ENCODE results near the gene DENND11. TPM values are rescaled to one million over a fixed set of nuclear protein-coding genes. Genes with fewer than 3 reads are reported as not detected.

Gene DENND11
- total and polyA plus RNA-seq, 7 experiments from 2014 or later: 15.1 to 77.9 (median 43.8) TPM

- Histone ChIP-seq H3K9me3 (ENCODE audit: control insufficient read depth in 2 of 3, low read length in 3 of 3) (no peaks in the 10 kb centered on the region), H3K36me3 (ENCODE audit: control insufficient read depth in 2 of 3, insufficient read depth in 3 of 3, low read length in 3 of 3) (no peaks in the 10 kb centered on the region), H3K4me1 (ENCODE audit: control insufficient read depth in 2 of 2, insufficient read depth in 2 of 2, low read length in 2 of 2) (peaks cover 7 to 19% of the 10 kb centered on the region in 2 donors), H3K4me3 (ENCODE audit: low read length) (peak overlapping the region; percentile 77), H3K27me3 (ENCODE audit: control insufficient read depth in 2 of 2, insufficient read depth in 2 of 2, low read length in 2 of 2) (no peaks in the 10 kb centered on the region), H3K27ac (ENCODE audit: low read depth, low read length) (peak overlapping the region; percentile 90)
- ATAC-seq (no peak), DNase-seq (no peak)
- H3K4me3 Mint-ChIP-seq: peak overlapping the region; percentile 80 to 95 (median 87)
- H3K9me3 Mint-ChIP-seq: no peaks in the 10 kb centered on the region
- intact Hi-C loops (cut with micrococcal nuclease): loop anchor here (2.0 to 5.0 kb wide), 4 partner anchors 20 to 778 kb away; partner anchors contain the start of genes AGK (in 1 of the 2) and BRAF (in 1 of the 2)
- ChIA-PET CTCF (interaction anchor here (1.2 to 2.7 kb wide), 3 partner anchors 10 to 37 kb away, joined by 3 to 19 read pairs (median 3); partner anchors contain the start of gene SSBP1), POLR2A (interaction anchor here (0.6 to 4.0 kb wide), 3 partner anchors 38 to 149 kb away, joined by 3 to 59 read pairs (median 4); partner anchors contain the start of genes AGK and SSBP1)
- H3K27me3 Mint-ChIP-seq: peaks cover 0 to 16% (median 0%) of the 10 kb centered on the region in 5 donors
- peaks cover 0 to 10% (median 0%) of the 10 kb centered on the region in 5 donors for H3K36me3 Mint-ChIP-seq
- H3K4me1 Mint-ChIP-seq: peaks cover 48 to 68% (median 58%) of the 10 kb centered on the region in 7 donors
- peak overlapping the region; percentile 77 to 98 (median 88) for H3K27ac Mint-ChIP-seq
Measured at GRCh38 chr7:141700296-141700847, 1.6 kb downstream of the DENND11 start.

DNA sequence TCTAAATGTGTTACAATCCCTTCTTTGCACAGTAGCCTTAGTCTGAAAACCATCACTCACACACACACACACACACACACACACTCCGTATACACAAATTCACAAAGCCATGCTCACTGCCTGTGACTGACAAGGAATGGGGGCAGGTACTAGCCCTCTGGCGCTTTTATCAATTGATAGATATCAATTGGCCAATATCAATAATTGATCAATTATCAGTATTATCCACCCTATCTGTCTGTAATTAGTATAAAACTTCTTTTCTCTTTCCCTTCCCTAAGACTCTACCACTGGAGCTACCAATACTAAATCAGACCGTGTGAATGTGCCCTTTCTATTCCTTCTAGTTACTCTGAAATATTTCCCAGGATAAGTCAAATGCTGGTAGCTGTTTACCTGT, 2.1 kb downstream of the DENND11 start:
- DNase-seq (no peak), ATAC-seq (no peak)
- H3K36me3 ChIP-seq (ENCODE audit: control insufficient read depth in 2 of 3, insufficient read depth in 3 of 3, low read length in 3 of 3): no peaks in the 10 kb centered on the region
- no peak overlapping the region for H3K4me3 ChIP-seq (ENCODE audit: low read length)
- H3K9me3 Mint-ChIP-seq: no peaks in the 10 kb centered on the region
- H3K9me3 ChIP-seq (ENCODE audit: control insufficient read depth in 2 of 3, low read length in 3 of 3): no peaks in the 10 kb centered on the region
- no peaks in the 10 kb centered on the region for H3K27me3 ChIP-seq (ENCODE audit: control insufficient read depth in 2 of 2, insufficient read depth in 2 of 2, low read length in 2 of 2)
- H3K27me3 Mint-ChIP-seq: peaks cover 0 to 15% (median 0%) of the 10 kb centered on the region in 5 donors
- H3K27ac ChIP-seq (ENCODE audit: low read depth, low read length): no peak overlapping the region
- H3K4me1 Mint-ChIP-seq: peaks cover 49 to 74% (median 63%) of the 10 kb centered on the region in 7 donors
- CTCF ChIA-PET: interaction anchor here (1.3 kb wide), 1 partner anchor 9 kb away, joined by 3 read pairs; no protein-coding TSS in a partner anchor
- H3K27ac Mint-ChIP-seq: peak overlapping the region in 8 of 9 donors; percentile 77 to 98 (median 90)
- H3K4me3 Mint-ChIP-seq: peak overlapping the region; percentile 80 to 95 (median 87)
- peaks cover 7 to 19% of the 10 kb centered on the region in 2 donors for H3K4me1 ChIP-seq (ENCODE audit: control insufficient read depth in 2 of 2, insufficient read depth in 2 of 2, low read length in 2 of 2)
- POLR2A ChIA-PET: no interaction called here
- intact Hi-C loops (cut with micrococcal nuclease): loop anchor here (2.0 to 5.0 kb wide), 4 partner anchors 19 to 778 kb away; partner anchors contain the start of genes AGK (in 1 of the 2) and BRAF (in 1 of the 2)
- peaks cover 0 to 10% (median 0%) of the 10 kb centered on the region in 5 donors for H3K36me3 Mint-ChIP-seq

DNA sequence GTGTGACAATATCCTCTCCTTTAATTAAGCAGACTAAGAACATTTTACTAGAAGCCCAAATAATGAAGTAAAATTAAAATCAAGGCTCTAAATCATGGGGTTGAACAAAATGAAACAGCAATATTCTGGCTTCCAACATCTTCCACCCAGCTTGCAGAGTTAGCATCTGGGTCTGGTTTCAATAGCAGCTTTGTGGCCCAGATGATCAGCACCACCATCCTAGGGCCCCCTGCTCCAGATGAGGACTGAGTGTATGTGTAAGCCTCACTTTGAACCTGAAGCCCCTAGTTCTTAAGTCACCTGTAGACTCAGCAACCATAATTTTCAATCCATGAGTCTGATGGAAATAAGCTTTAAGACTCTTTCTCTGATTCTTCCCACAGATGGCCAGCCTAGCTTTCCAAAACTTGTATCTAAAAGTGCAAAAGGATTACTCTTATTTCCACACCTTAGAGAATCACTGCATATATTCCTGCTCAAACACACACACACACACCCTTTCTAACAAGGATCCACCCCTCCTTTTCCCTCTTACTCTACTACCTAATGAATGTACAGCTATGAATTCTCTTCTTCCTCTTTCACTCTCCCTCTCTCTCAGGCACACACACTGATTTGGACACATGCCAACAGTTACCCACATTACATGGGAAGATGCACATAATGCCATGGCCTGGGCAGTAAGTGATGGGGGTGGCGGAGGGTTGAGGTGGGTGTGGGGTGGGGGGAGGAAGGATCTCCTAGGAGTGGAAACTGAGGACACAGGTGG, 3.5 kb downstream of the DENND11 start:
- H3K36me3 ChIP-seq (ENCODE audit: control insufficient read depth in 2 of 3, insufficient read depth in 3 of 3, low read length in 3 of 3): no peaks in the 10 kb centered on the region
- H3K4me1 Mint-ChIP-seq: peaks cover 55 to 85% (median 74%) of the 10 kb centered on the region in 7 donors
- H3K4me3 ChIP-seq (ENCODE audit: low read length): no peak overlapping the region
- peaks cover 0 to 14% (median 0%) of the 10 kb centered on the region in 5 donors for H3K36me3 Mint-ChIP-seq
- no peak for ATAC-seq
- H3K9me3 Mint-ChIP-seq: no peaks in the 10 kb centered on the region
- no peaks in the 10 kb centered on the region for H3K9me3 ChIP-seq (ENCODE audit: control insufficient read depth in 2 of 3, low read length in 3 of 3)
- H3K27me3 ChIP-seq (ENCODE audit: control insufficient read depth in 2 of 2, insufficient read depth in 2 of 2, low read length in 2 of 2): no peaks in the 10 kb centered on the region
- intact Hi-C loops (cut with micrococcal nuclease): no loop called here
- peaks cover 7 to 25% of the 10 kb centered on the region in 2 donors for H3K4me1 ChIP-seq (ENCODE audit: control insufficient read depth in 2 of 2, insufficient read depth in 2 of 2, low read length in 2 of 2)
- POLR2A ChIA-PET: no interaction called here
- DNase-seq: no peak
- CTCF ChIA-PET: interaction anchor here (1.0 to 1.2 kb wide), 2 partner anchors 44 to 48 kb away, joined by 3 read pairs; no protein-coding TSS in a partner anchor
- H3K27ac ChIP-seq (ENCODE audit: low read depth, low read length): no peak overlapping the region
- peak overlapping the region in 7 of 9 donors; percentile 7 to 80 (median 26) for H3K27ac Mint-ChIP-seq
- H3K4me3 Mint-ChIP-seq: peak overlapping the region in 6 of 10 donors; percentile 5 to 80 (median 22)
- peaks cover 0 to 8% (median 0%) of the 10 kb centered on the region in 5 donors for H3K27me3 Mint-ChIP-seq

DNA sequence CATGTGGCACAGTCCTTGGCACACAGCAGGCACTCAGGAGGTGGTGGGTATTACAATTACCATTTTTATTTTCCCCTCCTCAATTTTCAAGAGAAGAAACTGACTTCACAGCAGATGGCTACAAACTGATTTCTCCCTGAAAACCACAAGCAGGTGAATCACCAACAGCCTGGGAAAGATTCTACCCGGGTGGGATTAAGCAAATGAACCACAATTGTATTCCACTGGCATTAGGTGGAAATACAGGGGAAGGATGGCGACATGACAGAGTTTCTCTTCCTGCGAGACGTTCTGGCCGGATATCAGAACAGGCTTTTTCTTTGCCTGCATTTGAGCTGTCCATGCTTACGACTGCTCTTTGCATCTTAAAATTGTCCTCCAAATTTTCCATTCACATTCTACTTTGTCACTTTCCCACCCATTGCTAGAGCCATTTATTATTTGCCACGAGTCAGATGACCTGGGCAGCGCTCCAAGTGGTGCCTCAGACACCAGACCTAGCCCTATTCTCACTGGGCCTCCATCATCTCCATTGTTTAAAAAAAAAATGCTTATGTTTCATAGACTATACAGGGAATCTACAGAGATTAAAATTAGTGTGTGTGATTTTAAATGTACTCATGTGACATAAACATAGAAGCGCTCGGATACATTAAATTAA, 4.6 kb downstream of the DENND11 start:
- Mint-ChIP-seq H3K36me3 (peaks cover 0 to 14% (median 0%) of the 10 kb centered on the region in 5 donors), H3K9me3 (no peaks in the 10 kb centered on the region), H3K27me3 (no peaks in the 10 kb centered on the region), H3K4me3 (peak overlapping the region in 3 of 10 donors; percentile 3 to 80 (median 10)), H3K27ac (peak overlapping the region in 2 of 9 donors; percentile 62 to 72), H3K4me1 (peaks cover 52 to 89% (median 82%) of the 10 kb centered on the region in 7 donors)
- Histone ChIP-seq H3K27ac (ENCODE audit: low read depth, low read length) (no peak overlapping the region), H3K27me3 (ENCODE audit: control insufficient read depth in 2 of 2, insufficient read depth in 2 of 2, low read length in 2 of 2) (no peaks in the 10 kb centered on the region), H3K4me1 (ENCODE audit: control insufficient read depth in 2 of 2, insufficient read depth in 2 of 2, low read length in 2 of 2) (peaks cover under 1 to 27% of the 10 kb centered on the region in 2 donors), H3K36me3 (ENCODE audit: control insufficient read depth in 2 of 3, insufficient read depth in 3 of 3, low read length in 3 of 3) (no peaks in the 10 kb centered on the region), H3K4me3 (ENCODE audit: low read length) (no peak overlapping the region), H3K9me3 (ENCODE audit: control insufficient read depth in 2 of 3, low read length in 3 of 3) (no peaks in the 10 kb centered on the region)
- ATAC-seq: no peak
- no peak for DNase-seq
- ChIA-PET CTCF (no interaction called here), POLR2A (no interaction called here)
- intact Hi-C loops (cut with micrococcal nuclease): no loop called here

GRCh38 chr7:141696348-141696747, 5.6 kb downstream of the DENND11 start:
- intact Hi-C loops (cut with micrococcal nuclease): no loop called here
- ChIA-PET CTCF (interaction anchor here (1.2 kb wide), 1 partner anchor 19 kb away, joined by 4 read pairs; no protein-coding TSS in a partner anchor), POLR2A (interaction anchor here (1.0 kb wide), 1 partner anchor 42 kb away, joined by 3 read pairs; the partner anchor contains the start of gene SSBP1)
- peaks cover 54 to 96% (median 86%) of the 10 kb centered on the region in 7 donors for H3K4me1 Mint-ChIP-seq
- Histone ChIP-seq H3K27me3 (ENCODE audit: control insufficient read depth in 2 of 2, insufficient read depth in 2 of 2, low read length in 2 of 2) (no peaks in the 10 kb centered on the region), H3K4me1 (ENCODE audit: control insufficient read depth in 2 of 2, insufficient read depth in 2 of 2, low read length in 2 of 2) (peaks cover 0 to 27% of the 10 kb centered on the region in 2 donors), H3K36me3 (ENCODE audit: control insufficient read depth in 2 of 3, insufficient read depth in 3 of 3, low read length in 3 of 3) (no peaks in the 10 kb centered on the region), H3K27ac (ENCODE audit: low read depth, low read length) (no peak overlapping the region), H3K4me3 (ENCODE audit: low read length) (no peak overlapping the region), H3K9me3 (ENCODE audit: control insufficient read depth in 2 of 3, low read length in 3 of 3) (no peaks in the 10 kb centered on the region)
- no peak for DNase-seq
- peak overlapping the region in 2 of 10 donors; percentile 23 to 30 for H3K4me3 Mint-ChIP-seq
- ATAC-seq: no peak
- no peaks in the 10 kb centered on the region for H3K9me3 Mint-ChIP-seq
- H3K27me3 Mint-ChIP-seq: no peaks in the 10 kb centered on the region
- H3K36me3 Mint-ChIP-seq: peaks cover 0 to 14% (median 0%) of the 10 kb centered on the region in 5 donors
- peak overlapping the region in 2 of 9 donors; percentile 56 to 73 for H3K27ac Mint-ChIP-seq

- POLR2A ChIA-PET: interaction anchor here (1.0 kb wide), 2 partner anchors 42 to 47 kb away, joined by 3 read pairs; partner anchors contain the start of gene SSBP1
- Mint-ChIP-seq H3K27me3 (no peaks in the 10 kb centered on the region), H3K9me3 (no peaks in the 10 kb centered on the region), H3K4me1 (peaks cover 51 to 96% (median 81%) of the 10 kb centered on the region in 7 donors), H3K36me3 (peaks cover 0 to 14% (median 0%) of the 10 kb centered on the region in 5 donors), H3K27ac (peak overlapping the region in 1 of 9 donors; percentile 33), H3K4me3 (peak overlapping the region in 1 of 10 donors; percentile 22)
- CTCF ChIA-PET: interaction anchor here (1.2 kb wide), 1 partner anchor 18 kb away, joined by 4 read pairs; no protein-coding TSS in a partner anchor
- no peaks in the 10 kb centered on the region for H3K27me3 ChIP-seq (ENCODE audit: control insufficient read depth in 2 of 2, insufficient read depth in 2 of 2, low read length in 2 of 2)
- H3K9me3 ChIP-seq (ENCODE audit: control insufficient read depth in 2 of 3, low read length in 3 of 3): no peaks in the 10 kb centered on the region
- DNase-seq (no peak), ATAC-seq (no peak)
- H3K27ac ChIP-seq (ENCODE audit: low read depth, low read length): no peak overlapping the region
- no peak overlapping the region for H3K4me3 ChIP-seq (ENCODE audit: low read length)
- H3K4me1 ChIP-seq (ENCODE audit: control insufficient read depth in 2 of 2, insufficient read depth in 2 of 2, low read length in 2 of 2): peaks cover 0 to 26% of the 10 kb centered on the region in 2 donors
- no peaks in the 10 kb centered on the region for H3K36me3 ChIP-seq (ENCODE audit: control insufficient read depth in 2 of 3, insufficient read depth in 3 of 3, low read length in 3 of 3)
- intact Hi-C loops (cut with micrococcal nuclease): no loop called here
Measured at GRCh38 chr7:141695803-141696289, 6.1 kb downstream of the DENND11 start.

All from naive thymus-derived CD4-positive, alpha-beta T cell (primary cell).